Upper lobe of left lung (tissue), 4 donors: ENCODE results near the gene PCDHGA6.
A peak's percentile ranks its signal among the peaks of the same experiment; 100 is the strongest.

ENCODE experiments used
- CTCF ChIP-seq, 6 experiments: fragments of 450-650 bp in 4 of 6; fragments of 200-600 bp in 2 of 6; sonication (generic) in 2 of 6; IDR thresholded peaks; one replicate each; pipeline ENCODE4 v1.5.1; 2016 to 2019; ENCODE audit warnings: antibody characterized with exemption in 6 of 6
- POLR2A ChIP-seq, 4 donors: fragments of 450-650 bp; IDR thresholded peaks; one replicate each; pipeline ENCODE4 v1.5.1; 2016 to 2017; ENCODE audit warnings: antibody characterized with exemption in 4 of 4, mild to moderate bottlenecking in 2 of 4
- POLR2AphosphoS5 ChIP-seq, 2 donors: sonication (generic); formaldehyde crosslinking; IDR thresholded peaks; one replicate each; pipeline ENCODE4 v1.5.1; 2017; ENCODE audit warnings: antibody characterized with exemption in 2 of 2

- TF ChIP-seq POLR2A (IDR thresholded peaks at IDR 0.05) (no peak), CTCF (IDR thresholded peaks at IDR 0.05) (peak in 1 of 6 experiments; percentile 23), POLR2AphosphoS5 (IDR thresholded peaks at IDR 0.05) (no peak)
Observed at GRCh38 chr5:141369994-141370848, 3.5 kb upstream of the PCDHGA6 start, which contains the start of gene PCDHGB3.
